ENCODE measurements around the gene XIRP2.

Gene XIRP2, protein sequence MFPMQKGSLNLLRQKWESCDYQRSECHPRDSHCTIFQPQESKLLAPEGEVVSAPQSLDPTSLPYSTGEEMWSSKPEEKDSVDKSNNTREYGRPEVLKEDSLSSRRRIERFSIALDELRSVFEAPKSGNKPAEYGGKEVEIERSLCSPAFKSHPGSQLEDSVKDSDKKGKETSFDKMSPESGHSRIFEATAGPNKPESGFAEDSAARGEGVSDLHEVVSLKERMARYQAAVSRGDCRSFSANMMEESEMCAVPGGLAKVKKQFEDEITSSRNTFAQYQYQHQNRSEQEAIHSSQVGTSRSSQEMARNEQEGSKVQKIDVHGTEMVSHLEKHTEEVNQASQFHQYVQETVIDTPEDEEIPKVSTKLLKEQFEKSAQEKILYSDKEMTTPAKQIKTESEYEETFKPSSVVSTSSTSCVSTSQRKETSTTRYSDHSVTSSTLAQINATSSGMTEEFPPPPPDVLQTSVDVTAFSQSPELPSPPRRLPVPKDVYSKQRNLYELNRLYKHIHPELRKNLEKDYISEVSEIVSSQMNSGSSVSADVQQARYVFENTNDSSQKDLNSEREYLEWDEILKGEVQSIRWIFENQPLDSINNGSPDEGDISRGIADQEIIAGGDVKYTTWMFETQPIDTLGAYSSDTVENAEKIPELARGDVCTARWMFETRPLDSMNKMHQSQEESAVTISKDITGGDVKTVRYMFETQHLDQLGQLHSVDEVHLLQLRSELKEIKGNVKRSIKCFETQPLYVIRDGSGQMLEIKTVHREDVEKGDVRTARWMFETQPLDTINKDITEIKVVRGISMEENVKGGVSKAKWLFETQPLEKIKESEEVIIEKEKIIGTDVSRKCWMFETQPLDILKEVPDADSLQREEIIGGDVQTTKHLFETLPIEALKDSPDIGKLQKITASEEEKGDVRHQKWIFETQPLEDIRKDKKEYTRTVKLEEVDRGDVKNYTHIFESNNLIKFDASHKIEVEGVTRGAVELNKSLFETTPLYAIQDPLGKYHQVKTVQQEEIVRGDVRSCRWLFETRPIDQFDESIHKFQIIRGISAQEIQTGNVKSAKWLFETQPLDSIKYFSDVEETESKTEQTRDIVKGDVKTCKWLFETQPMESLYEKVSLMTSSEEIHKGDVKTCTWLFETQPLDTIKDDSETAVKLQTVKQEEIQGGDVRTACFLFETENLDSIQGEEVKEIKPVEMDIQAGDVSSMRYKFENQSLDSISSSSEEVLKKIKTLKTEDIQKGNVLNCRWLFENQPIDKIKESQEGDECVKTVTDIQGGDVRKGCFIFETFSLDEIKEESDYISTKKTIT (N-terminal part only)

DNA sequence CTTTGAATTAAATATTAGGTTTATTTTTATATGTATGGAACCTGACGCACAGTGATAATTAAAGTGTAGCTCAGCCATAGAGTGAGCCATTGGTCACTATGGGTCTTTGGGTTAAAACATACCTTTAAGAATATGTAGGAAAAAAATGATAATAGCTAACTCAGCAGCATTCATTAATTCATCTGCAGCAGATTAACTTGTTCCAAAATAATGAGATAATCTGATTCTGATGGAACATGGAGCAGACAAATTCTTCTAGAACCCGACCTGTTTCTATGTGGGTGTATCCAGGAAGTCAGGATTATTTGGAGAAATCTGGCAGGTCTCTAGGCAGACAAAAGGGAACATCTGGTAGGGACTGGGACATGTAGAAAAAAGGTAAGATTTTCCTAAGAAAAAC, at the start of gene XIRP2:
TSS of gene XIRP2 (plus strand) at position 301 of the 400 bp plus-strand sequence. CDS start 15,003 bp downstream, outside the sequence.
- DNase-seq (ENCODE audit: low read depth): no peak

- DNase-seq (ENCODE audit: low read depth): no peak
Measured at GRCh38 chr2:166841152-166841551, 47.1 kb upstream of the XIRP2 start.

- no peak for DNase-seq (ENCODE audit: low read depth)
Measured at GRCh38 chr2:166841679-166842078, 46.6 kb upstream of the XIRP2 start.

DNA sequence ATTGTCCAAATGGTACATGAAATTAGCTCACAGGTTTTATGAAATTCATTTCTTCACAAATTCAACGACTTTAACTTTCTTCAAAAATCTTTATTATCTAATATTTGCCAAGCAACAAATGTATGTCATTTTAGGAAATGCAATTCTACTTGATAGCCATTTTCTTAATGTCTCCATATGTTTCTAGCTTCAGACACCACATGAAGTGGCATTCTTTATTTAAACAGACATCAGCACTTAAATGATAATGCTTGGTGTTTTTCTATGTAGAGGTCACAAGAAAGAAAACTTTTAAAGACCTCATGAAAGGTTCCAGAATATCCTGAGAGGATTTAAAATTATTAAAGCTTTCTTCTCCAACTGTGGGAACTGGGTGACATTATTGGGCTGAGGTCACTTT, 44.2 kb upstream of the XIRP2 start:
- no peak for DNase-seq (ENCODE audit: low read depth)

DNA sequence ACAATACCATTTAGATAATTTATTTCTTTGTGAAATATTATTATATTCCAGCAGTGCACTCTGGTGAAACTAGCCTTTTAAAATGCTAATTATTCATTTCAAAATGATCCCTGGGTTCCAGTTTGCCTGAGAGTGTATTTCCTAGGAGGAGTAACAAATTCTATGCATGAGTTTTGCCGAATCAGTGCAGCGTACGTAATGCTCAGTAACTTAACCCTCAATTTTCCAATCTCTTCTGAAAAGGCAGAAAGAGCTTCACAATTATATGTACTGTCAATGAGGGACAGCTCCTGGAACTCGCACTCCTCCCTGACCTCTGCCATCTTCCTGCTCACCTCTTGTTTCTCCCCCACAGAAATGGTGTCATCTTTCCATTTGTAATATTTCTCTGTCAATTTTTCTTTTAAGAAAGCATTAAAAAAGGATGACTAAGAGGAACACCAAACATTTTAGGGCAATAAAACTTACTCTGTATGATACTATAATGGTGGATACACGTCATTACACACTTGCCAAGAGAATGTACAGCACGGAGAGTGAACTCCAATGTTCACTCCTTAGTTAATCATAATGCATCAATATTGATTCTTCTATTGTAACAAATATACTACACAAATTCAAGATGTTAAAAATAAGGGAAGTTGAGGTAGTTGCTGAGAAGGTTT, 25.7 kb upstream of the XIRP2 start:
- no peak for DNase-seq (ENCODE audit: low read depth)

DNA sequence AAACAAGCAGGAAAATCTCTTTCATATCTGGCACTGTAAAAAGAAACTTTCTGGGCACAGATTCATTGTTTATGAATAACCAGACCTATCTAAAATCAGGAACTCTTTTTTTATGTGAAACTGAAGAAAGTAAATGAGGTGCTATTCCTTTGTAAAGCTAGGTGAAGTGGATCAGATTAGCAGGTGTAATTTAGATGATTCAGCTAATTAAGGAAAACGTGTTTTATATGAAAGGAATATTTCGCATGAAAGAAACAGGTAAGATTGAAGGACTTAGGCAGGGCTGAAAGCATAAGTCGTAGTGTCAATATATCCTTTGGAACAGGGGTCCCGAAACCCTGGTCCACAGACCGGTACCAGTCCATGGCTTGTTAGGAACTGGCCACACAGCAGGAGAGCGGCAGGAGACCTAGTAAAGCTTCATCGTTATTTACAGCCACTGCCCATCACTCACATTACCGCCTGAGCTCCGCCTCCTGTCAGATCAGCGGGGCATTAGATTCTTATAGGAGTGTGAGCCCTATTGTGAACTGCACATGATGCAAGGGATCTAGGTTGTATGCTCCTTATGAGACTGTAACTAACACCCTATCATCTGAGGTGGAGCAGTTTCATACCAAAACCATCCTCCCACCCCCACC, 20.3 kb upstream of the XIRP2 start:
- no peak for DNase-seq (ENCODE audit: low read depth)

DNA sequence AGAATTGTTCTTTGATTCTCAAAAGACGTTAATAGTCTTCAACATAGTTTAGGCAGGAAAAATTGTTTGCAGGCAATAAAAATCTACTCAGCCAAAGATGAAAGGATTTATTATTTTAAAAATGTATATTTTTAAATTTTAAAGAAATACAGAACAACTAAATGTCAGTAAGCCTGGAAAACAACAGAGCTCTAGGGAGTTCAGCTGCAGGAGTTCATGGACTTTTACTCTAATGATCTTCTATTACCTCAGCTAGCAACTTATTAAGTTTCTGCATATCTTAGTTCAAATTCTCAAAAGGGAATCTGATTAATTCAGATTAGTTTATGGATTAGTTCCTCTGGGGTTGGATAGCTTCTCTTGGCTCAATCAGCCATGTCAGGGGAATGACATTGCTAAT, 17.9 kb upstream of the XIRP2 start:
- no peak for DNase-seq (ENCODE audit: low read depth)

GRCh38 chr2:166881177-166881576, 7.1 kb upstream of the XIRP2 start:
- DNase-seq (ENCODE audit: low read depth): no peak

DNA sequence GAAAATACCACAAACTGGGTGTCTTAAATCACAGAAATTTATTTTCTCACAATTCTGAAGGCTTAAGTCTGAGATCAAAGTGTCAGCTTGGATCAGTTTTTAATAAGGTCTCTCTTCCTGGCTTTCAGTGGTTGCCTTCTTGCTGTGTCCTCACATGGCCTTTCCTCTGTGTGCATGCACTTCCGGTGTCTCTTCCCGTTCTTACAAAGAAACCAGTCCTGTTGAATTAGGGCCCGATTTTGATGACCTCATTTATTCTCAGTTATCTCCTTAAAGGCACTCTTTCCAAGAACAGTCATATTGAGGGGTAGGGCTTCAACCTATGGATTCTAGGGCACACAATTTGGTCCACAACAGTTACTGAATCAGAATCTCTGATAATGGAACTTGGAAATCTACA, 5.4 kb upstream of the XIRP2 start:
- no peak for DNase-seq (ENCODE audit: low read depth)

- no peak for DNase-seq (ENCODE audit: low read depth)
Measured at GRCh38 chr2:166891727-166892126, 3.4 kb downstream of the XIRP2 start.

GRCh38 chr2:166892397-166892796, 4.1 kb downstream of the XIRP2 start:
- no peak for DNase-seq (ENCODE audit: low read depth)

GRCh38 chr2:166895243-166895642, 7.0 kb downstream of the XIRP2 start:
- DNase-seq (ENCODE audit: low read depth): no peak

DNA sequence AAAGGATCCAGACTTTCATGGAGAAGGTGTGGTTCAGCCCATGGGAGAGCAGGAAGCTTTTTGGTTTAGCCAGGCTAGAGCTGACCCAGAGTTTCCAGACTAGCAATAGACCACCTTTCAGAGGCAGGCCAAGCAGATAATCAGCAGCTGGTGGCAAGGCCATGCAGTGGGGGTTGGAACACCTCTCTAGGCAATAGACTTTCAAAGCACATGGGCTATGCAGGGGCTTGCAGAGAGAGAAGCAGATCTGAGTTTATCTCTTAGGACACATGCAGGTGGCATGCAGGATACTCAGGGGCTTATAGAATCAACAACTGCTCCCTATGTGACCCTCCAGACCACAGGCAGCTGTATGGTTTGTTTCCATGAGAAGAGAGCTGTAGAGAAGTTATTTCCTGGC, 9.4 kb downstream of the XIRP2 start:
- DNase-seq (ENCODE audit: low read depth): no peak

DNA sequence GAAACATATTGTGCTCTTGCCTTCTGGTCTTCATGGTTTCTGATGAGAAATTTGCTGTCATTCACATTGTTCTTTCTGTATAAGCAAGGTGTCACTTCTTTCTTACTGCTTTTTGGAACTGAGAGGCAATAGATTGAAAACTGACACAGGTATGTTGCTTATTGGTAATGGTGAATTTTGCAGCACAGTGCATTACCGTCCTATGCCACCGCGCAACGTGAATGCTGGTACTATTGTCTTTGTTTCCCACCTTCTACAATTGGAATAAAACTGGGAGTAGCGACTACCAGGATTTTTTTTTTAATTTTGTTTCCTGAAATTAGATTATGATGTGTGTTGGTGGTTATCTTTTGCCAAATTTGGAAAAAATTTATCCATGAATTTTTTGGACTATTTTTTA, 11.4 kb downstream of the XIRP2 start:
- DNase-seq (ENCODE audit: low read depth): no peak

GRCh38 chr2:166900700-166901099, 12.4 kb downstream of the XIRP2 start:
- peak; percentile 36 for DNase-seq (ENCODE audit: low read depth)

DNA sequence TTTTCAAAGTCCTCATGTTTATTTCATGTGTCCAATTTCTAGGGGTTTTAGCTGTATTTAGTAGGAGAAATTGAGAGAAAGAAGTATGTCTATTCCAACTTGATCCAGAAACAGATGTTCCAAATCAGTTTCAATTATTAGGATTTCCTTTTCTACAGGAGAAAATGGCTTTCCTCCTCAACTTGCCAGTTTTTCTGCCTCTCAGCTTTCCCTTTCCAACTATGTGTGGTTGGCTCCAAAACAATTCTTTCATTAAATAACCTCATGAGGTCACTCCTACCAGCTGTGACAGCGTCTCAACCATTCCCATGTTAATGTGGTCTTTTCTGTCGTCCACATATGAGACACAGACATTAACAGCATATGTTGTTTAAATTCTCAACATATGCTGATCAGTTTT, 13.1 kb downstream of the XIRP2 start:
- no peak for DNase-seq (ENCODE audit: low read depth)

- no peak for DNase-seq (ENCODE audit: low read depth)
Measured at GRCh38 chr2:166916987-166917386, 28.7 kb downstream of the XIRP2 start.

GRCh38 chr2:166917415-166917814, 29.1 kb downstream of the XIRP2 start:
- peak; percentile 1 for DNase-seq (ENCODE audit: low read depth)

- no peak for DNase-seq (ENCODE audit: low read depth)
Measured at GRCh38 chr2:166921261-166921896, 33.1 kb downstream of the XIRP2 start.

DNA sequence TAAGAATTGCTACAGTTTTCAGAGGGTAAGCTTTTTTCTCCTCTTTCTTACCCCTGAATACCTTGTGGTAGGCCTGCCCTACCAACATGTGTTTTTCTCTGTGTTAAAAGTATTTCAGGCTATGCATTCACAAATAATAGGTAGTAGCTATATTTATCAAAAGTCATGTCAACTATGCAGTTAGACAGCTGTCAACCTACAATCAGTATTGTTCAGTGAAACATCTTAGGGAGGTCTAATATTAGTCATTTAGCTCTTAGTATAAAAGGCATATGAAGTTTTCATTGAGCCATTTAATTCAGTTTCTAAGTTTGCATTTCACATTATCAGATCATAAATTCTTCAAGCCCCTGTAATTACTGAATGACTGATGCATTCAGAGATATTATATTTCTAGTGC, 36.7 kb downstream of the XIRP2 start:
- no peak for DNase-seq (ENCODE audit: low read depth)

DNA sequence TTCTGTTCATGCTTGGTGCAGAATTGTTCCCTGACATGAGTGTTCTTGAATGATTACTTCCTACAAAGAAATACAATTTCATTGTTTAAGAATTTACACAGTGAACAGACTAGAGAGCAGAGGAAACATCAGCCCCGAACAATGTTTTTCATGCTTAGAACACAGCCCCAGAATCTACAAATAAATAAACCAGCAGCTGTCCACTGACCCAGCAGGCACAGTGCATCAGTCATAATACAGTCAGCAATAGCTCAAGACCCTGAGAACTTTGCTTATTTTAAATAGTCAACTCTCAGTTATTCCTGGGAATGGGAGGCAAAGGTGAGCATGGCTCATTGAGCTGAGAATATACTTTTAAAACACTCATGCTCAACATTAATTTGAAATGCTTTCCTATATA, 38.4 kb downstream of the XIRP2 start:
- no peak for DNase-seq (ENCODE audit: low read depth)

All from EH (cell line).